OCI-LY3 (cell line): ENCODE results near the gene CNTNAP1.

Experiments
- EZH2phosphoT487 ChIP-seq: fragments of 200-600 bp; shearing (Covaris generic); IDR thresholded peaks from 2 replicates; pipeline ENCODE4 v1.6.1; 2018; ENCODE audit warnings: antibody characterized with exemption, mixed run types, low read depth
- TF ChIP-seq, protein P1 (sequence below): fragments of 200-600, 300-600 bp; sonication (generic); IDR thresholded peaks from 2 replicates; pipeline ENCODE4 v1.5.1; 2014; ENCODE audit warnings: antibody characterized with exemption, low read length, low read depth

DNA sequence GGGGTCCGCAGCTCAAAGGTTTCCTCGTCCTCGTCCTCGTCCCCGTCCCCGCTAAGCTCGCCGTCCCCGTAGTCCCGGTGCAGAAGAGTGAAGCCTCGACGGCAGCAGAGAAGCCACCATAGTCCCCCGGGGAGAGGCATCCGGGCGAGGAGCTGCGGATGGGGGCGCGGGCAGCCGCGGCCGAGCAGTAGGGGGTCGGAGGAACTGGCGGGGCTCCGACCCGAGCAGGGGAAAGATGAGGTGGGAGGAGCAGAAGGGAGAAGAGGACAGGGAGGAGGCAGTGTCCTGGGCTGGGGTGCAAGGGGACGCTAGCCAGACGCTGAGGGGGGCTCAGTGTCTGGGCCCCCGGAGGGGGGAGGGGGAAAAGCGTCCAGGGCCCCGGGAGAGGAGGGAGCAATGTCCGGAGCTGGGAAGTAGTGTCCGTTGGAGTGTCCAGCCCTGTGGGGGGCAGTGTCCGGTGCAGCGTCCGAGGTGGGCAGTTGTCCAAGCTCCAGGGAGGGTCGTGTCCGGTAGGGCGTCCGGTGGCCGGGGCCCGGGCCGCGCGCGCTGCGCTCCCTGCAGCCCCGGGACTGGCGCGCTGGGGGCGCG, 5.8 kb upstream of the CNTNAP1 start, which contains the start of gene PLEKHH3:
- TF ChIP-seq, protein P1, sequence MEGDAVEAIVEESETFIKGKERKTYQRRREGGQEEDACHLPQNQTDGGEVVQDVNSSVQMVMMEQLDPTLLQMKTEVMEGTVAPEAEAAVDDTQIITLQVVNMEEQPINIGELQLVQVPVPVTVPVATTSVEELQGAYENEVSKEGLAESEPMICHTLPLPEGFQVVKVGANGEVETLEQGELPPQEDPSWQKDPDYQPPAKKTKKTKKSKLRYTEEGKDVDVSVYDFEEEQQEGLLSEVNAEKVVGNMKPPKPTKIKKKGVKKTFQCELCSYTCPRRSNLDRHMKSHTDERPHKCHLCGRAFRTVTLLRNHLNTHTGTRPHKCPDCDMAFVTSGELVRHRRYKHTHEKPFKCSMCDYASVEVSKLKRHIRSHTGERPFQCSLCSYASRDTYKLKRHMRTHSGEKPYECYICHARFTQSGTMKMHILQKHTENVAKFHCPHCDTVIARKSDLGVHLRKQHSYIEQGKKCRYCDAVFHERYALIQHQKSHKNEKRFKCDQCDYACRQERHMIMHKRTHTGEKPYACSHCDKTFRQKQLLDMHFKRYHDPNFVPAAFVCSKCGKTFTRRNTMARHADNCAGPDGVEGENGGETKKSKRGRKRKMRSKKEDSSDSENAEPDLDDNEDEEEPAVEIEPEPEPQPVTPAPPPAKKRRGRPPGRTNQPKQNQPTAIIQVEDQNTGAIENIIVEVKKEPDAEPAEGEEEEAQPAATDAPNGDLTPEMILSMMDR, result no peak
- TF ChIP-seq EZH2phosphoT487, result no peak
